Measurements from ENCODE around the gene KIF16B. TPM values are rescaled to one million over a fixed set of nuclear protein-coding genes. Genes with fewer than 3 reads are reported as not detected.

Gene KIF16B
- total and polyA plus RNA-seq, 10 of the 15 experiments (the other 5 are each of a cell fraction or from before 2014, with no cell fraction given), result 0.21 to 5.2 (median 3.0) TPM

DNA sequence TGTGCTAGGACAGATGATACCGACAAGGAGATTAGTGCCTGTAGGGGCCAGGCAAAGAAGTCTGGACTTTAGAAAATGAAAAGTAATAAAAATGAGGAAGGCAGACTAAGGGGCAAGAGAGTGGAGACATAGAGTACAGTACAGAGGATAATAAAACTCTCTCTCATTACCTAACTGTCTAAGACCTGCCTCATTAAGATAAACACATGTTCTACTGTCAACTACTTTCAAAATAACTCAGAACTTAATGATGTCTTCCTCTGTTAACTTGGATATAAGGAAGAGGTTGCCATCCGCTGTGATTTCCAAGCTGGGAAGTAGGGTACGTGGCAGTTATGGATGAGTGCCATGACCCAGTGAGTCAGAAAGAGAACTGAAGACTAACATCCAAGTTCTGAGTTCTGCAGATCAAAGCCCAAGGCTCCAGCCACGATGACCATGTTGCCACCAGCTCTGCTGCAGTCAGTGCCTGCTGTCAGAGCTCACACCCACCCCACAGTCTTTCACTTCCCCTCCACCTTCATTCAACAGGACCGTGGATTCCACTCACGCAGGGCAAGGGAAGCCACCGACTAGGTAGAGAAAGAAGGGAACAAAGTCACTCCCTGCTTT is 81.8 kb downstream of the KIF16B start:
- intact Hi-C loops (cut with micrococcal nuclease; ENCODE audit: unreplicated experiment), result no loop called here
- ChIA-PET SMC1A (ENCODE audit: uncharacterized antibody, unreplicated experiment) (no interaction called here), CTCF (no interaction called here), RAD21 (ENCODE audit: unreplicated experiment) (no interaction called here), POLR2A (interaction anchor here (0.6 kb wide), 1 partner anchor 247 kb away, joined by 7 read pairs; no protein-coding TSS in a partner anchor)
- in situ Hi-C loops (cut with MboI), result loop anchor here (25.0 kb wide), 1 partner anchor 779 kb away; no protein-coding TSS in a partner anchor
- 0 out of 2 replicates have a peak, but pooled peaks cover 6% of the 10 kb centered on the region for H3K4me1 ChIP-seq (ENCODE audit: control insufficient read depth, insufficient read depth, low read length)
- no TSS peak for BruUV-seq (replicated peaks)
- H4K20me1 ChIP-seq (ENCODE audit: control insufficient read depth, insufficient read depth), result no peaks in the 10 kb centered on the region
- WGBS (ENCODE audit: insufficient coverage, insufficient replicate concordance, low lambda C conversion rate, missing lambda C conversion rate), result 34% methylated on average over 7 of the region's 7 CpGs
- H3K4me3 ChIP-seq, result no peak overlapping the region
- H2AFZ ChIP-seq (ENCODE audit: control insufficient read depth, low read depth, low read length), result no peak overlapping the region
- ATAC-seq, result peak; percentile 85
- no peak for FAIRE-seq
- 0 out of 2 replicates have a peak overlapping the region, but pooled peaks have one; percentile 3 for H3K4me2 ChIP-seq (ENCODE audit: control insufficient read depth, insufficient read depth)
- H3K9me3 ChIP-seq (replicated peaks; ENCODE audit: control insufficient read depth, insufficient read depth, low read length), result no peaks in the 10 kb centered on the region
- no peaks in the 10 kb centered on the region for H3K36me3 ChIP-seq (ENCODE audit: control insufficient read depth in 2 of 2, insufficient read depth in 2 of 2, low read length in 1 of 2)
- DNase-seq (ENCODE audit: low read depth, low spot score), result peak; percentile 1
- no peaks in the 10 kb centered on the region for H3K79me2 ChIP-seq (ENCODE audit: control insufficient read depth, insufficient read depth, low read length)
- H3K27ac ChIP-seq (ENCODE audit: control insufficient read depth, insufficient read depth), result no peak overlapping the region
- no peak overlapping the region for H3K9ac ChIP-seq (ENCODE audit: control insufficient read depth, insufficient read depth, low read length)
- no peaks in the 10 kb centered on the region for H3K27me3 ChIP-seq (replicated peaks in 1 of 2; ENCODE audit: control insufficient read depth in 2 of 2, insufficient read depth in 2 of 2, low read length in 1 of 2)
- TF ChIP-seq ZNF207 (IDR thresholded peaks at IDR 0.05; ENCODE audit: borderline replicate concordance) (no peak), JUND (IDR thresholded peaks at IDR 0.05; ENCODE audit: low read depth, low read length) (no peak), CBFB (IDR thresholded peaks at IDR 0.05; ENCODE audit: low read depth) (no peak), TARDBP (IDR thresholded peaks at IDR 0.05; ENCODE audit: borderline replicate concordance) (no peak), TCF7 (IDR thresholded peaks at IDR 0.05; ENCODE audit: borderline replicate concordance) (no peak), SMARCA5 (IDR thresholded peaks at IDR 0.05) (no peak), KAT2A (conservative IDR thresholded peaks at IDR 0.05; ENCODE audit: control insufficient read depth, low read depth, low read length) (no peak), RELA (IDR thresholded peaks at IDR 0.05; ENCODE audit: borderline replicate concordance, partially characterized antibody) (no peak), MYB (IDR thresholded peaks at IDR 0.05; ENCODE audit: borderline replicate concordance, low read depth, low read length) (no peak), SMC3 (IDR thresholded peaks at IDR 0.05; ENCODE audit: borderline replicate concordance, low read length) (no peak), MTA2 (IDR thresholded peaks at IDR 0.05; ENCODE audit: low read depth) (peak; percentile 70), NBN (IDR thresholded peaks at IDR 0.05) (no peak), ZNF24 (IDR thresholded peaks at IDR 0.05) (no peak), RAD51 (IDR thresholded peaks at IDR 0.05) (no peak), ZNF274 (IDR thresholded peaks at IDR 0.05; ENCODE audit: insufficient read depth, insufficient read length) (no peak), SREBF1 (IDR thresholded peaks at IDR 0.05; ENCODE audit: low read length) (no peak), PAX5 (IDR thresholded peaks at IDR 0.05; ENCODE audit: borderline replicate concordance, low read depth, low read length) (peak; percentile 50; the same call in 1 of the 2 replicates), RBBP5 (conservative IDR thresholded peaks at IDR 0.05) (no peak), GABPA (IDR thresholded peaks at IDR 0.05; ENCODE audit: low read depth) (no peak), SUPT20H (IDR thresholded peaks at IDR 0.05; ENCODE audit: borderline replicate concordance, control insufficient read depth, low read depth, low read length) (no peak), IRF4 (IDR thresholded peaks at IDR 0.05; ENCODE audit: low read depth, low read length) (peak; percentile 46; the same call in 1 of the 2 replicates), SRF (IDR thresholded peaks at IDR 0.05; ENCODE audit: low read depth in 2 of 2, low read length in 2 of 2) (no peak), EED (IDR thresholded peaks at IDR 0.05; ENCODE audit: low read depth) (no peak), IKZF1 (conservative IDR thresholded peaks at IDR 0.05) (peak; percentile 74)
- TF ChIP-seq, protein P1, sequence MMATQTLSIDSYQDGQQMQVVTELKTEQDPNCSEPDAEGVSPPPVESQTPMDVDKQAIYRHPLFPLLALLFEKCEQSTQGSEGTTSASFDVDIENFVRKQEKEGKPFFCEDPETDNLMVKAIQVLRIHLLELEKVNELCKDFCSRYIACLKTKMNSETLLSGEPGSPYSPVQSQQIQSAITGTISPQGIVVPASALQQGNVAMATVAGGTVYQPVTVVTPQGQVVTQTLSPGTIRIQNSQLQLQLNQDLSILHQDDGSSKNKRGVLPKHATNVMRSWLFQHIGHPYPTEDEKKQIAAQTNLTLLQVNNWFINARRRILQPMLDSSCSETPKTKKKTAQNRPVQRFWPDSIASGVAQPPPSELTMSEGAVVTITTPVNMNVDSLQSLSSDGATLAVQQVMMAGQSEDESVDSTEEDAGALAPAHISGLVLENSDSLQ (IDR thresholded peaks at IDR 0.05), result no peak
- TF ChIP-seq, protein P2, sequence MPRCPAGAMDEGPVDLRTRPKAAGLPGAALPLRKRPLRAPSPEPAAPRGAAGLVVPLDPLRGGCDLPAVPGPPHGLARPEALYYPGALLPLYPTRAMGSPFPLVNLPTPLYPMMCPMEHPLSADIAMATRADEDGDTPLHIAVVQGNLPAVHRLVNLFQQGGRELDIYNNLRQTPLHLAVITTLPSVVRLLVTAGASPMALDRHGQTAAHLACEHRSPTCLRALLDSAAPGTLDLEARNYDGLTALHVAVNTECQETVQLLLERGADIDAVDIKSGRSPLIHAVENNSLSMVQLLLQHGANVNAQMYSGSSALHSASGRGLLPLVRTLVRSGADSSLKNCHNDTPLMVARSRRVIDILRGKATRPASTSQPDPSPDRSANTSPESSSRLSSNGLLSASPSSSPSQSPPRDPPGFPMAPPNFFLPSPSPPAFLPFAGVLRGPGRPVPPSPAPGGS (IDR thresholded peaks at IDR 0.05; ENCODE audit: borderline replicate concordance, insufficient read depth, low read depth, low read length, poor library complexity, severe bottlenecking), result no peak

All from GM12878 (cell line).